NCI-H128 (cell line): ENCODE data around the gene DCC.
"Not testable (repeated sequence)": the region's sequence is repeated elsewhere in the genome, so short reads cannot be mapped to it uniquely, and the experiment has no call there.

ENCODE experiments used
- DNase-seq: peaks from one replicate; lab custom pipeline; 2025; ENCODE audit not compliant: unreplicated experiment; lab: John Stamatoyannopoulos, UW

The DCC gene

DNA sequence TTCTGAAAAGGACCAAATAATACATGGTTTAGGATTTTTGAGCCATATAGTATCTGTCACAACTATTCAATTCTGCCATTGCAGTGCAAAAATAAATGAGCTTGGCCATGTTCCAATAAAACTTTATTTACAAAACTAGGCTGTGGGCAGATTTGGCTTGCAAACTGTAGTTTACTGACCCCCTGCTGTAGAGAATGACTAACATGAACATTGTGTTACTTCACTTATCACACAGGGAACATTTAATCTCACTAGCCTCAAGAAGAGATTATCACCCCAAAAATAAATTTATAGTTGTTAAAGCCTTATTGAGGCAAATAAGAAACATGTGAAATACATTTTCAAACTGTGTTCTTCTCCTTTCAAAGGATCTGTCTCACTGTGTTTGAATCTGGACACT, 1118.3 kb downstream of the DCC start:
- no peak for DNase-seq

DNA sequence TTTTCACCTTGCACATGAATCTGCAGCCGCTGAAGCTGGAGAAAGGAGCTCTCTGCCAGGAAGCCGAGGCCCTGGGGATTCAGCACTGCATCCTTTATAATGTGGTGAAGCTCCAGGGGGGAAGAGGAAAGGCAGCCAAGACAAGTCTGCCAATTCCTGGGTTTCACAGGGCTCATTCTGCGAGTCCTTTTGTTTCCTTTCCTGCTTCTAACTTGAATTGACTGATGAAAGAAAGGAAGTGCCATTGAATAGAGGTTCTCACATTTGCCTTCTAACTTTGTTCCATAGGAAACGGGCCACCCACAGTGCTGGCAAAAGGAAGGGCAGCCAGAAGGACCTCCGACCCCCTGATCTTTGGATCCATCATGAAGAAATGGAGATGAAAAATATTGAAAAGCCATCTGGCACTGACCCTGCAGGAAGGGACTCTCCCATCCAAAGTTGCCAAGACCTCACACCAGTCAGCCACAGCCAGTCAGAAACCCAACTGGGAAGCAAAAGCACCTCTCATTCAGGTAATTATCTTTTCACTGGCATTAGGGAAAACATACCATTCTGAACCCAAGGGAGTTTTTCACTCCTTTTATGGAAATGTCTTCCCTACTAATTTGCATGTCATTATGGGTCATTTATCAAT, 1119.1 kb downstream of the DCC start:
- DNase-seq, result no peak

DNA sequence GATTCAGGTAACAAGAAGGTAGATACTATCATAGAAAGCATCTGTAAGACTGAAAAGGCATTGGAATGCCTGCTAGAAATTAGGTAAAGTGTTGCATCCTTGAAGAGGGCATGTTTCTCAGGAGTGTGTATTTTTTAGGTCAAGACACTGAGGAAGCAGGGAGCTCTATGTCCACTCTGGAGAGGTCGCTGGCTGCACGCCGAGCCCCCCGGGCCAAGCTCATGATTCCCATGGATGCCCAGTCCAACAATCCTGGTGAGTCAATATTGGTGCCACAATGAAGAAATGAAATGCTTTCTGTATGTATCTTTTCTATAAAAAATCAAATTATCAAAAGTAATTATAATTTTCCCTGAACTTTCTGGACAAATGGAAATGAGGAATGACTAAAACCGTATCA, 1127.8 kb downstream of the DCC start:
- DNase-seq, result no peak

GRCh38 chr18:53468173-53468572, 1128.2 kb downstream of the DCC start:
- DNase-seq, result not testable (repeated sequence)

GRCh38 chr18:53472546-53472945, 1132.5 kb downstream of the DCC start:
- DNase-seq, result no peak

GRCh38 chr18:53478155-53478554, 1138.2 kb downstream of the DCC start:
- DNase-seq, result no peak

DNA sequence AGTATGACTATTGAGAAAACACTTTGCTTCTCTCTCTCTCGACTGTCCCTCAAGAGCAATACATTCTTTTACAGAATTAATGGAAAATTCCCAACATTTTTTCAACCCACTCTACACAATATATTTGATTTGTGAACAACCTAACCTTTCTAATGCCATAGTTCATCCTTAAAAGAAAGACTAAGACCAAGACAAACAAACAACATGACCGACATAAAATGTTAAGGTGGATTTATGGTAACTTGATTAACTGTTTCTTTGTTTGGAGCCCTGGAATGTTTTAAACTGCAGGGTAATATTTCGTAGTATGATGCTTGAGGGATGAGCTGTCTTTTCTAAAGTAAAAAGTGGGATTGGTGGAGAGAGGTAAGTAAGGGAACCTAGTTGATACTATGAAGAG, 1146.3 kb downstream of the DCC start:
- no peak for DNase-seq

GRCh38 chr18:53489266-53489665, 1149.3 kb downstream of the DCC start:
- no peak for DNase-seq

- no peak for DNase-seq
Observed at GRCh38 chr18:53490019-53490418, 1150.0 kb downstream of the DCC start.

- no peak for DNase-seq
Observed at GRCh38 chr18:53496028-53496427, 1156.0 kb downstream of the DCC start.

DNA sequence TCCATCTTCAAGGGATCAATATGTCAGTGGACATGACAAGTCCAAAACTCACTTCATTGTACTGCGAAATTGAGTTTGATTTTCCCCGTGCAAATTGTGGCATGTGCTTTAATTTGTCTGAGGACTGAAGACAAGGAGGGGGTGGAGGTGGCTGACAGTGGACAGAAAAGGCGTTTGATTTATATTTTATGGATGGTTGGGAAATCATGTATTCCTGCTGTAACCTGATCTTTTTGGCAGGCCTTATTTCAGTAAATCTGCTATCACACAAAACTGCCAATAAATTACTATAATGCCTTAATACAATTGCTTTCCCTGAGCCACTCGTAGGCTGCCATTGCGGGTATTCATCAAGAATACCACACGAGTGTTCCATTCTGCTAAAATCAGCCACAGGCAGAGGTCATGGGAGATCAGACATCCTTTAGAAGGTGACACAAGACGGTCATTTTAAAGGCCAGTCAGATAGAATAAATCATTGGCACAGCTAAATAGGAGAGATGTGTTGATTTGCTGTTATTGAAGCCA, 1164.0 kb downstream of the DCC start:
- no peak for DNase-seq

DNA sequence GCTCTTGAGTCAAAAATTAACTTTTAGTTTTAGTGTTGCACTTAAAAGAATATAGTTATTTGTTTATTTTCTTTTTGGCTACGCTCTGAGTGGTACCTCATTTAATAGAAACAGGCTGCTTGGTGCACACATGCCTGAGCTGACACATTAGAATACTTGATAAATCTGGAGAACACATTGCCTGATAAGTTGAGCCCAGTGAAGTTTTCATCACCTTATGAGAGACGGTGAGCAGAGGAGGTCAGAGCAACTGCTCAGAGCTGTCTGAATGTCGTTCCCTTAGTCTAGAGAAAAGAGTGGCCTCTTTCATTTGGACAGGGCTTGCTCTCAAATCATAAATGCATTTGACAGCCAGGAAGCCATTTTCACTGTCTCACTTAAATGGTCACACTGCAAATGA, 1168.5 kb downstream of the DCC start:
- no peak for DNase-seq

DNA sequence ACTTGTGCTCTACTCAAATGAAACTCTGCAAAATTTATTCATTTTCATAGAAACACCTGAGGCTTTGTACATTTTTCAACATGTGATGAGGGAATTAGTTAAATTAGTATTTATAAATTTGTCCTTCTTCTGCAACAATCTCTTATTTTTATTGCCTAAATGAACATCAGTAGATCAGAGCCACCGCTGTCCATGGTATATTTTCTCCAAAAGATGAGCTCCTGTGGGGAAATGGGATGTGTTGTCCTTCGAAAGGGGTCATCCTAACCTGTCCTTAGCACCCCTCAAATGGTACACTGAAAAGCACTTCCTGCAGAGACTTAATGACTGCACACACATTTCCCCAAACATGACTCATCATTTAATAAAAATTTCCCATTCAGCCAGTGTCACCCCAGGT, 1169.9 kb downstream of the DCC start:
- no peak for DNase-seq

DNA sequence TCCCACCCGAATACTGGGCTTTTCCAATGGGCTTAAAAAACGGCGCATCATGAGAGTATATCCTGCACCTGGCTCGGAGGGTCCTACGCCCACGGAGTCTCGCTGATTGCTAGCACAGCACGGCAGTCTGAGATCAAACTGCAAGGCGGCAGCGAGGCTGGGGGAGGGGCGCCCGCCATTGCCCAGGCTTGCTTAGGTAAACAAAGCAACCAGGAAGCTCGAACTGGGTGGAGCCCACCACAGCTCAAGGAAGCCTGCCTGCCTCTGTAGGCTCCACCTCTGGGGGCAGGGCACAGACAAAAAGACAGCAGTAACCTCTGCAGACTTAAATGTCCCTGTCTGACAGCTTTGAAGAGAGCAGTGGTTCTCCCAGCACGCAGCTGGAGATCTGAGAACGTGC, 1171.7 kb downstream of the DCC start:
- DNase-seq, result not testable (repeated sequence)

- DNase-seq, result no peak
Observed at GRCh38 chr18:53521068-53521467, 1181.1 kb downstream of the DCC start.

DNA sequence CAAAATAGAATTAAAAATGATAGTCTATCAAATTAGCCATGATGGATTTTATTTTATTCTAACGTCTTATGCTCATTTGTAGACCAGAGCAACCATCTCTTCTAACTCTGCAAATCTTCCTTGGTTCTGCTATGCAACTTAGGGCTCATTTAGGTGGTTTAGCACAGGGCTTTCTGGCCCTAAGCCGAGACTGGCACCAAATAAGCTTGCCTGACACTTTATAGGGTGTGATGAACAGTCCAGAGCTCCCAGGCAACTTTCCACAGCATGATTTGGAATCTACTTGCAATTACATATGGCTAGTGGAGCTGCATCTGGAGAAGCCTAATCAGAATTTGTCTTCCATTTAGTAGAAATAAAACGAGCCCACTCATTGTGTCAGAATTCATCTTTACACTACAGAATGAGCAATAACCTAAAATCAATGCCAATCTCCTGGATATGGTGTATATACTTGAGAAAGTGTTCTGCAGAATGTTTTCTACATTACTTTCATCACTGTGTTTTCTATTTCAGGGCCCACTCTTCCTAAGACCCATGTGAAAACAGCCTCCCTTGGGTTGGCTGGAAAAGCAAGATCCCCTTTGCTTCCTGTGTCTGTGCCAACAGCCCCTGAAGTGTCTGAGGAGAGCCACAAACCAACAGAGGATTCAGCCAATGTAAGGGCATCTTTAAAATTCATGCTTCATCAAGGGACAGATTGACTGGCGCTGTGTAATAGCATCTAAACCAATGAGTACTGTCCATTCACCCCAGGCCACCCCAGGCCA, 1186.3 kb downstream of the DCC start:
- DNase-seq, result no peak

DNA sequence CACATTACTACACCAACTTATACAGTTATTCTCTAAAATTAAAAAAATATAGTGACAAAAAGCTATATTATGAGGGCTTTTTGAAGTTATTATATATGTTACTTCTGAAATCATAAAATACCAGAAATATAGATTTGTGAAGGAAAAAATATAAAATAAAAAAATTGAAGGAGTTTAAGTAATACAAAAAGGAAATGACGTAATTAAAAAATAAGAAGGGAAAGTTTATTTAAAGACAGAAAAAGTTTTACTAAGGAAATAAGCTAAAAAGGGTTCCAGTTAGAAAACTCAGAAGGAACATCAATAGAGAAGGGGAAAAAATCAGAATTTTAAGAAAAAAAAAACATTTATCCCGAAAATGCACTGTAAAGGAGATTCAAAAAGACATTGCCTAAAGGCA, 1187.4 kb downstream of the DCC start:
- no peak for DNase-seq

- no peak for DNase-seq
Observed at GRCh38 chr18:53531187-53531586, 1191.2 kb downstream of the DCC start.

DNA sequence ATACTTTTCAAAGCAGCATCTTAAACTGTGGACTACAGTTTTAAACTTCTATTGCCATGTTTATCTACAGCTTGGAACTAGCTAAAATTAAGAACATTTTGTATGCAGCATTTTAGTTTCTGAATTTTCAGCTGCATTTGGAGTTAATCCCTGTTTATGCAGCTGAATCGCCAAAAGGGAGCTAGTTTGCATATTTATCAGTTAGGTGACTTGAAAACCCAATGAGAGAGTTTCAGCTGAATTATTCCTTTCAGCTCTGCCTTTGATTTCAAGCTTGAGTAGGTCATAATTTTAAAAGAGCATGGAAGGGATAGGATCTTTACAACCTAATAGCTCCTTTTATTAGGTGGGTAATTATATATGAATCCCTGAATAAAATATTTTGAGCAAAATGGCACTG, 1191.9 kb downstream of the DCC start:
- DNase-seq, result no peak

GRCh38 chr18:53534203-53534602, 1194.2 kb downstream of the DCC start:
- no peak for DNase-seq

- DNase-seq, result no peak
Observed at GRCh38 chr18:53534695-53535094, 1194.7 kb downstream of the DCC start.

GRCh38 chr18:53536908-53537307, 1196.9 kb downstream of the DCC start:
- no peak for DNase-seq

DNA sequence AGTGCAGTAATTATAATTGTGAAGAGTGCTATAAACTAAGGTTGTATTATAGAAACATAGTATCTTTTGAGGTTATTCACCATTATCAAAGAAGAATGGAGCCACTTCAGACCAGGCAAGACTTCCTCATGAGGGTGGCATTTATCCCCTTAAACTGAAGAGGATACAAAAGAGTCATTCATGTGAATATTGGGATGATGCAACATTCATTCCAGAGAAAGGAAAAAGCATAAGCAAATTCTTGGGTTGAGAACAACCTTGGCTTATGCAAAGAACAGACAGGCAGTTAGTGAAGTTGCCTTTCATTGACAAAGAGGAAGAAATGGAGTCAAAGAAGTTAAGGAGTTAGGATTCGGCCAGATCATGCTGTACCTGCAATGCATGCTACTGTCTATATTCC, 1201.9 kb downstream of the DCC start:
- DNase-seq, result no peak
